ENCODE results near the gene SNX1.
"Not testable (repeated sequence)": the region's sequence is repeated elsewhere in the genome, so short reads cannot be mapped to it uniquely, and the experiment has no call there.

SNX1 gene

GRCh38 chr15:64117759-64118487 lies 22.1 kb downstream of the SNX1 start:
- ATAC-seq (replicated peaks) (no peak), DNase-seq (no peak)
- no peak overlapping the region for H3K4me3 Mint-ChIP-seq
- H3K36me3 Mint-ChIP-seq = peaks cover 30 to 39% of the 10 kb centered on the region in 2 donors
- H3K27me3 Mint-ChIP-seq = no peaks in the 10 kb centered on the region
- H3K9me3 Mint-ChIP-seq = no peaks in the 10 kb centered on the region
- no peak overlapping the region for H3K27ac Mint-ChIP-seq
- peaks cover 5 to 13% of the 10 kb centered on the region in 2 donors for H3K4me1 Mint-ChIP-seq

- peaks cover 25 to 32% of the 10 kb centered on the region in 2 donors for H3K36me3 Mint-ChIP-seq
- H3K9me3 Mint-ChIP-seq; H3K4me1 Mint-ChIP-seq; H3K4me3 Mint-ChIP-seq; DNase-seq; H3K27ac Mint-ChIP-seq; H3K27me3 Mint-ChIP-seq; ATAC-seq (replicated peaks): not testable (repeated sequence)
Observed at GRCh38 chr15:64120322-64120721, 24.5 kb downstream of the SNX1 start.

- H3K4me3 Mint-ChIP-seq = no peak overlapping the region
- no peaks in the 10 kb centered on the region for H3K27me3 Mint-ChIP-seq
- H3K36me3 Mint-ChIP-seq = peaks cover 25 to 38% of the 10 kb centered on the region in 2 donors
- H3K4me1 Mint-ChIP-seq = no peaks in the 10 kb centered on the region
- ATAC-seq (replicated peaks) (no peak), DNase-seq (no peak)
- no peaks in the 10 kb centered on the region for H3K9me3 Mint-ChIP-seq
- no peak overlapping the region for H3K27ac Mint-ChIP-seq
Observed at GRCh38 chr15:64121614-64122013, 25.8 kb downstream of the SNX1 start.

GRCh38 chr15:64122444-64122843 lies 26.7 kb downstream of the SNX1 start:
- ATAC-seq (replicated peaks) (no peak), DNase-seq (no peak)
- Mint-ChIP-seq H3K27me3 (no peaks in the 10 kb centered on the region), H3K9me3 (no peaks in the 10 kb centered on the region), H3K27ac (no peak overlapping the region), H3K4me1 (no peaks in the 10 kb centered on the region), H3K36me3 (peaks cover 22 to 36% of the 10 kb centered on the region in 2 donors), H3K4me3 (no peak overlapping the region)

- DNase-seq = no peak
- Mint-ChIP-seq H3K4me1 (no peaks in the 10 kb centered on the region), H3K27me3 (no peaks in the 10 kb centered on the region), H3K27ac (no peak overlapping the region), H3K4me3 (no peak overlapping the region), H3K36me3 (peaks cover 25 to 38% of the 10 kb centered on the region in 2 donors), H3K9me3 (no peaks in the 10 kb centered on the region)
- ATAC-seq (replicated peaks) = no peak
Observed at GRCh38 chr15:64122936-64123351, 27.2 kb downstream of the SNX1 start.

- DNase-seq = no peak
Observed at GRCh38 chr15:64125978-64126377, 30.2 kb downstream of the SNX1 start.

GRCh38 chr15:64127521-64128270 lies 31.9 kb downstream of the SNX1 start:
- H3K27me3 Mint-ChIP-seq = no peaks in the 10 kb centered on the region
- no peaks in the 10 kb centered on the region for H3K4me1 Mint-ChIP-seq
- no peak overlapping the region for H3K4me3 Mint-ChIP-seq
- no peaks in the 10 kb centered on the region for H3K9me3 Mint-ChIP-seq
- peaks cover 24 to 45% of the 10 kb centered on the region in 2 donors for H3K36me3 Mint-ChIP-seq
- no peak overlapping the region for H3K27ac Mint-ChIP-seq
- ATAC-seq (replicated peaks) (no peak), DNase-seq (no peak)

More at GRCh38 chr15:64125978-64126377, 30.2 kb downstream of the SNX1 start:
- Mint-ChIP-seq H3K36me3 (peaks cover 17 to 36% of the 10 kb centered on the region in 2 donors), H3K9me3 (no peaks in the 10 kb centered on the region), H3K27ac (no peak overlapping the region), H3K27me3 (no peaks in the 10 kb centered on the region), H3K4me3 (no peak overlapping the region), H3K4me1 (no peaks in the 10 kb centered on the region)
- ATAC-seq (replicated peaks) = no peak

- ATAC-seq (replicated peaks) (no peak), DNase-seq (no peak)
- no peak overlapping the region for H3K4me3 Mint-ChIP-seq
- H3K27me3 Mint-ChIP-seq = no peaks in the 10 kb centered on the region
- H3K36me3 Mint-ChIP-seq = peaks cover 24 to 55% of the 10 kb centered on the region in 2 donors
- no peaks in the 10 kb centered on the region for H3K4me1 Mint-ChIP-seq
- H3K27ac Mint-ChIP-seq = no peak overlapping the region
- no peaks in the 10 kb centered on the region for H3K9me3 Mint-ChIP-seq
Observed at GRCh38 chr15:64130159-64130558, 34.4 kb downstream of the SNX1 start.

GRCh38 chr15:64131547-64131946 lies 35.8 kb downstream of the SNX1 start:
- peaks cover 27 to 56% of the 10 kb centered on the region in 2 donors for H3K36me3 Mint-ChIP-seq
- H3K27me3 Mint-ChIP-seq = no peaks in the 10 kb centered on the region
- H3K27ac Mint-ChIP-seq = no peak overlapping the region
- H3K4me1 Mint-ChIP-seq = peaks cover under 1 to 7% of the 10 kb centered on the region in 2 donors
- H3K9me3 Mint-ChIP-seq = no peaks in the 10 kb centered on the region
- no peak overlapping the region for H3K4me3 Mint-ChIP-seq
- DNase-seq (no peak), ATAC-seq (replicated peaks) (no peak)

- ATAC-seq (replicated peaks) = no peak
- Mint-ChIP-seq H3K36me3 (peaks cover 31 to 62% of the 10 kb centered on the region in 2 donors), H3K27me3 (no peaks in the 10 kb centered on the region), H3K9me3 (no peaks in the 10 kb centered on the region), H3K4me3 (no peak overlapping the region), H3K4me1 (peaks cover 7 to 14% of the 10 kb centered on the region in 2 donors), H3K27ac (peak overlapping the region; percentile 69)
- DNase-seq = no peak
Observed at GRCh38 chr15:64132217-64132616, 36.4 kb downstream of the SNX1 start.

GRCh38 chr15:64133623-64134344 lies 38.0 kb downstream of the SNX1 start:
- no peaks in the 10 kb centered on the region for H3K9me3 Mint-ChIP-seq
- DNase-seq = no peak
- no peaks in the 10 kb centered on the region for H3K27me3 Mint-ChIP-seq
- ATAC-seq (replicated peaks) = no peak
- H3K4me1 Mint-ChIP-seq = peaks cover 7 to 20% of the 10 kb centered on the region in 2 donors
- no peak overlapping the region for H3K4me3 Mint-ChIP-seq
- peaks cover 34 to 59% of the 10 kb centered on the region in 2 donors for H3K36me3 Mint-ChIP-seq
- no peak overlapping the region for H3K27ac Mint-ChIP-seq

- no peak overlapping the region for H3K4me3 Mint-ChIP-seq
- no peak overlapping the region for H3K27ac Mint-ChIP-seq
- ATAC-seq (replicated peaks) (no peak), DNase-seq (no peak)
- no peaks in the 10 kb centered on the region for H3K9me3 Mint-ChIP-seq
- H3K27me3 Mint-ChIP-seq = no peaks in the 10 kb centered on the region
- peaks cover 34 to 59% of the 10 kb centered on the region in 2 donors for H3K36me3 Mint-ChIP-seq
- H3K4me1 Mint-ChIP-seq = peaks cover 7 to 20% of the 10 kb centered on the region in 2 donors
Observed at GRCh38 chr15:64134345-64134829, 38.6 kb downstream of the SNX1 start.

- Mint-ChIP-seq H3K4me3 (no peak overlapping the region), H3K36me3 (peaks cover 36 to 55% of the 10 kb centered on the region in 2 donors), H3K9me3 (no peaks in the 10 kb centered on the region), H3K4me1 (peaks cover 10 to 23% of the 10 kb centered on the region in 2 donors), H3K27ac (peak overlapping the region; percentile 53), H3K27me3 (no peaks in the 10 kb centered on the region)
- no peak for DNase-seq
- ATAC-seq (replicated peaks) = no peak
Observed at GRCh38 chr15:64136347-64136746, 40.6 kb downstream of the SNX1 start.

GRCh38 chr15:64137226-64137833 lies 41.5 kb downstream of the SNX1 start:
- DNase-seq (no peak), ATAC-seq (replicated peaks) (peak; percentile 67 to 90)
- Mint-ChIP-seq H3K4me3 (no peak overlapping the region), H3K4me1 (peaks cover 16 to 33% of the 10 kb centered on the region in 2 donors), H3K27ac (no peak overlapping the region), H3K9me3 (no peaks in the 10 kb centered on the region), H3K27me3 (no peaks in the 10 kb centered on the region), H3K36me3 (peaks cover 37 to 54% of the 10 kb centered on the region in 2 donors)

Measured in stimulated activated naive B cell treated with anti-CD40 and anti-IgM and Interleukin-4, amounts not matched to agents 10 μg/mL and 1 μg/mL and 100 μg/mL, for 72 hours (primary cell).